GM18951 (cell line): Measurements from ENCODE around the gene MED15.

ENCODE experiments used
- POLR2A ChIP-seq: IDR thresholded peaks from 4 replicates; pipeline ENCODE4 v1.6.1; 2011; ENCODE audit warnings: mild to moderate bottlenecking; ENCODE audit not compliant: insufficient read length, insufficient read depth; ENCODE audit errors: extremely low read depth
- in situ Hi-C: fragments of 300-500 bp; cut with MboI; formaldehyde crosslinking; loops from one replicate; pipeline ENCODE4 v1.12.0; 2022; ENCODE audit warnings: low sequenced_read_pairs, mixed read lengths, inconsistent platforms; ENCODE audit not compliant: unreplicated experiment

MED15 gene

GRCh38 chr22:20573833-20574615 lies 66.6 kb downstream of the MED15 start:
- in situ Hi-C loops, result no loop called here
- no peak for TF ChIP-seq POLR2A

- no peak for TF ChIP-seq POLR2A
- in situ Hi-C loops, result no loop called here
These were observed 67.5 kb downstream of the MED15 start for GRCh38 chr22:20574920-20575353.

DNA sequence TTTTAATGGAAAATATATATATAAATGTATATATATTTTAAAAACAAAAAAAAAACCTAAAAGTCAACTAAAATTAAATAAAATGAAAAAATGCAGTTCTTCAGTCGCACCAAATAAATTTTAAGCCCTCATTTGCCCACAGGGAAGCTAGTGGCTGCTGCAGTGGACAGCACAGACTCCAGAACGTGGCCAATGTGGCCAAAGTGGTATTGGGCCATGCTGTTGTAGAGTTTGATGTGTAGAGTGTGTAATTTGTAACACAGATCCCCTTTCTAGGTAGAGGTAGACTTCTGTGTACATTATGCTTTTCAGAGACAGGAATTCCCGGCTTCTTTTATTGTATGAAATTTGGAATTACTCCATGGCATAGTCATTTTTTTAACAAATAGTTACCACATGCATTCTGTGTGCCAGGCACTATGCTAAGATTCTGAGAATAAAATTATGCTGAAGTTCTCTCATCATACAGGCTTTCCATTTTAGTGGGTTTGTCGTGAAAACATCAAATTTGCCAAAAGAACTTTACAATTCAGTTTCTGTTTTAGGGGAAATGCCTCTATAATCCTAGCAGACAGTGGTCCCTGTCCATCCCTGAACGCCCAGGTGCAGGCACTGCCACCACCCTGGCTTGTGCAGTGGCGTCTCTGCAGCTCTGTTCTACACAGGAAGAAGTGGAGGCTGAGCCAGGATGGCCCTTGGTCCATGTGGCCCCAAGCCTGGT lies 68.5 kb downstream of the MED15 start:
- TF ChIP-seq POLR2A, result no peak
- in situ Hi-C loops, result no loop called here

GRCh38 chr22:20576445-20576816 lies 69.0 kb downstream of the MED15 start:
- no peak for TF ChIP-seq POLR2A
- in situ Hi-C loops, result no loop called here

DNA sequence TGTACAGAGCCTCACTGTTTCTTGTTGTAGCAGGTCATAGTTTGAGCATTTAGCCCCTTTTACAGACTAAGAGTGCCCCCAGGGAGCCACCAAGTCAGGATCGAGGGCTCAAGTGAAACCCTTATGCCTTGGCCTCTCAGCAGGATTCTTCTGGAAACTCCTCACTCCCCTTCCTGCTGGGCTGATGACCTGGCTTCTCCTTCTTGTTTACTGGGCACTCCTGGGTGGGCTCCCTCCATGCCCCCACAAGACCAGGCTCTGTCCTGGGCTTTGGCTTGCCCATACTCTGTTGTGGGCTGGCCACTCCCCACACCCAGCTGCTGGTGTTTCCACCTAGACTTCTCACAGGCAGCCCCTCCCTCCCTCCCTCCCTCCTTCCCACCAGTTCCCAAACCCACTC lies 69.6 kb downstream of the MED15 start:
- TF ChIP-seq POLR2A, result no peak
- in situ Hi-C loops, result no loop called here

GRCh38 chr22:20577549-20577975 lies 70.2 kb downstream of the MED15 start:
- TF ChIP-seq POLR2A, result no peak
- in situ Hi-C loops, result no loop called here

DNA sequence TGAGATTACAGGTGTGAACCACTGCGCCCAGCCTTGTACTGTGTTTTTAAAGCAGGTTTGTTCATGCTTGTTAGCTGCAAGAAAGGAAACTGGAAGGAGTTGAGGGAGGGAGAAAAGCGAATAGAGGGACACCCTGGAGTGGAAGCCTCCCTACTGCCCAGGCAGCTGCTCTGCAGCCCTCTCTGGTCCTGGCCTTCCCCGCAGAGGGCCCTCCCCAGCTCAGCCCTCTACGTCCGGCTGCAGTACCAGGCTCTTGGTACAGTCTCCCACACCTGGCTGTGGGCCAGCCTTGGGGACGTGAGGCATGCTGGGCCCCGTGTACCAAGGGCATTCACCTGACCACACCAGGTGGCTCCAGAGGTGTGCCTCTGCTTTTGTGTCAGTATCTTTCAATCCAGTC lies 70.8 kb downstream of the MED15 start:
- no peak for TF ChIP-seq POLR2A
- in situ Hi-C loops, result no loop called here

GRCh38 chr22:20578707-20579106 lies 71.3 kb downstream of the MED15 start:
- in situ Hi-C loops, result no loop called here
- no peak for TF ChIP-seq POLR2A

DNA sequence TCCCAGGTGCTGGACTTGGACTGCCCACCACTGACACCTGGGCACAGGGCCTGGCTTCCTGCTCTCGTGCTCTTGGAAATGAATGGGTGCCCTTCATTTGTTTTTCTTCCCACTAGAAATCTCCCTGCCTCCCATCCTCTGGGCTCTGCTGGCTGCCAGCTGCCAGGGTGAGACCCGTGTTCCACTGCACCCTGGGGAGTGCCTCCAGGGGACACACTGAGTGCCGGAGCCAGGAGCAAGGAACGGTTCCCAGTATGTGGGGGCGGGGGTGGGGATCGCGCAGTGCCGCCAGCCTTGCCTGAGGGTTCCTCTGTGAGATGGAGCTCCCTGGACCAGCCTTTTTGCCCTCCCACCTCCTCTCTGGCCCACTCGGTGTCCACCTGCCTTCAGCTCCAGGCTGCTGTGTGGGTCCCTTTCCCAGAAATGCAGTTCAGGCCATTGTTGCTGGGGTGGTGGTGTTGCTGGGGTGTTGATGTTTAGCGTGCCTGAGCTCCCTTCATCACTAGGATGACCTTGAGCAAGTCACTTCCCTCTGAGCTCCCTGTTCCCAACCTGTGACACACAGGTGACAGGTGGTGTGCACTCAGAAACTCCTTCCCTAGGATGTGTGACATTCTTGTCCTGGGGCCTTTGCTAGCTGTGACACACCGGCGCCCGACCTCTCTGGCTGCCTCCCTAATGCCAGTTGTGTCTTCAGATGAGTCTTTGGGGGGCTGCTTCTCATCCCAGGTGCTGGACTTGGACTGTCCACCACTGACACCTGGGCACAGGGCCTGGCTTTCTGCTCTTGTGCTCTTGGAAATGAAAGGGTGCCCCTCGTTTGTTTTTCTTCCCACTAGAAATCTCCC lies 72.1 kb downstream of the MED15 start:
- in situ Hi-C loops, result no loop called here
- no peak for TF ChIP-seq POLR2A

- TF ChIP-seq POLR2A, result no peak
These were observed 72.8 kb downstream of the MED15 start for GRCh38 chr22:20580179-20580578.

GRCh38 chr22:20580611-20581502 lies 73.4 kb downstream of the MED15 start:
- in situ Hi-C loops, result no loop called here
- TF ChIP-seq POLR2A, result no peak

More at GRCh38 chr22:20580179-20580578, 72.8 kb downstream of the MED15 start:
- in situ Hi-C loops, result no loop called here

GRCh38 chr22:20581503-20582170 lies 74.2 kb downstream of the MED15 start:
- TF ChIP-seq POLR2A, result no peak
- in situ Hi-C loops, result no loop called here
